ENCODE measurements around the gene EYA2.

GRCh38 chr20:47029845-47030244 is 135.2 kb downstream of the EYA2 start:
- TF ChIP-seq CTCF (IDR thresholded peaks at IDR 0.05) (no peak), POLR2A (IDR thresholded peaks at IDR 0.05) (no peak)

Data from heart left ventricle (tissue), 13 donors.